SJCRH30 (cell line): ENCODE measurements around the gene PLLP. TPM values are rescaled to one million over a fixed set of nuclear protein-coding genes. Genes with fewer than 3 reads are reported as not detected.

Source experiments
- DNase-seq, 2 experiments: peaks; one replicate each; pipeline ENCODE4 v3.0.0-alpha.2; 2015 to 2020
- H3K27ac ChIP-seq: fragments of 250-450 bp; sonication (Bioruptor Pico); 2 replicates; pipeline ENCODE4 v1.5.1; 2020; ENCODE audit warnings: mild to moderate bottlenecking, moderate library complexity
- H3K27me3 ChIP-seq: fragments of 250-450 bp; sonication (Bioruptor Pico); 2 replicates; pipeline ENCODE4 v1.5.1; 2020; ENCODE audit warnings: mild to moderate bottlenecking, moderate library complexity
- H3K36me3 ChIP-seq: fragments of 250-450 bp; sonication (Bioruptor Pico); 2 replicates; pipeline ENCODE4 v1.5.1; 2020; ENCODE audit warnings: mild to moderate bottlenecking, moderate library complexity
- H3K4me1 ChIP-seq: fragments of 250-450 bp; sonication (Bioruptor Pico); 2 replicates; pipeline ENCODE4 v1.5.1; 2020; ENCODE audit warnings: mild to moderate bottlenecking, moderate library complexity
- H3K4me3 ChIP-seq: fragments of 250-450 bp; sonication (Bioruptor Pico); 2 replicates; pipeline ENCODE4 v1.5.1; 2020; ENCODE audit warnings: mild to moderate bottlenecking, moderate library complexity
- H3K9me3 ChIP-seq: fragments of 250-450 bp; sonication (Bioruptor Pico); replicated peaks from 2 replicates; pipeline ENCODE4 v1.5.1; 2020; ENCODE audit warnings: mild to moderate bottlenecking, moderate library complexity
- total RNA-seq: library from RNA; depleted of rRNA; stranded (reverse); fragments of >200 nt; shearing (Covaris generic); gene quantifications from 2 replicates; pipeline ENCODE4 v1.2.3, GENCODE V29; 2014

The PLLP gene
- total RNA-seq, 1 experiment from 2014 or later, result 0.49 TPM

- Histone ChIP-seq H3K27me3 (no peaks in the 10 kb centered on the region), H3K27ac (peak overlapping the region; percentile 15; the same call in 1 of the 2 replicates), H3K4me3 (peak overlapping the region; percentile 52), H3K9me3 (no peaks in the 10 kb centered on the region), H3K4me1 (peaks cover 3% of the 10 kb centered on the region; the same call in 1 of the 2 replicates), H3K36me3 (no peaks in the 10 kb centered on the region)
- peak; percentile 57 to 69 for DNase-seq
These were observed 24.1 kb downstream of the PLLP start for GRCh38 chr16:57260294-57260929.

GRCh38 chr16:57258910-57259475 is 25.5 kb downstream of the PLLP start:
- H3K27ac ChIP-seq, result no peak overlapping the region
- peaks cover 3% of the 10 kb centered on the region; the same call in 1 of the 2 replicates for H3K4me1 ChIP-seq
- no peaks in the 10 kb centered on the region for H3K36me3 ChIP-seq
- H3K9me3 ChIP-seq, result no peaks in the 10 kb centered on the region
- DNase-seq, result no peak
- no peaks in the 10 kb centered on the region for H3K27me3 ChIP-seq
- no peak overlapping the region for H3K4me3 ChIP-seq

DNA sequence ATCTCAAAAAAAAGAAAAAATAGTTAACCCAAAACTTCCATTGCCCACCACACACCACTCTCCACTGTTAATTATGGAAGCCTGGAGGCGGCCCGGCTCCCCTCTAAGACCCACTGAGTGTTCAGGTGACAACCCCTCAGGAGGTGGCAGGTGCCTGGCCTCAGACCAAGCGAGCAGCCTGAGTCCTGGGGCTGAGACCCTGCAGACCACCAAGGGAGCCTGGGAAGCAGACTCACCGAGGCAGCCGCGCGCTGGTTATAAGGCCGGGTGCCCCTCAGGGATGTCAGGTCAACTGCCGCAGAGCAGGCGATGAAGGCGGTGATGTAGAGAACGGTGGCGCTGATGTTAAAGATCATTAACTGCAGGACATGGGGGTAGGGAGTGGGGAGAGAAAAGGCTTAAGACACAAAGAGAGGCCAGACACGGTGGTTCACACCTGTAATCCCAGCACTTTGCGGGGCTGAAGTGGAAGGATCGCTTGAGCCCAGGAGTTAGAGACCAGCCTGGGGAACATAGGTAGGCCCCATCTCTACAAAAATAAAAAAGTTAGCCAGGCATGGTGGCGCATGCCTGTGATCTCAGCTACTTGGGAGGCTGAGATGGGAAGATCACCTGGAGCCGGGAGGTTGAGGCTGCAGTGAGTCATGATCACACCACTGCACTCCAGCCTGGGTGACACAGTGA is 26.1 kb downstream of the PLLP start:
- DNase-seq, result no peak
- no peaks in the 10 kb centered on the region for H3K27me3 ChIP-seq
- H3K4me3 ChIP-seq, result no peak overlapping the region
- H3K36me3 ChIP-seq, result no peaks in the 10 kb centered on the region
- H3K9me3 ChIP-seq, result no peaks in the 10 kb centered on the region
- peaks cover 3% of the 10 kb centered on the region; the same call in 1 of the 2 replicates for H3K4me1 ChIP-seq
- H3K27ac ChIP-seq, result no peak overlapping the region

DNA sequence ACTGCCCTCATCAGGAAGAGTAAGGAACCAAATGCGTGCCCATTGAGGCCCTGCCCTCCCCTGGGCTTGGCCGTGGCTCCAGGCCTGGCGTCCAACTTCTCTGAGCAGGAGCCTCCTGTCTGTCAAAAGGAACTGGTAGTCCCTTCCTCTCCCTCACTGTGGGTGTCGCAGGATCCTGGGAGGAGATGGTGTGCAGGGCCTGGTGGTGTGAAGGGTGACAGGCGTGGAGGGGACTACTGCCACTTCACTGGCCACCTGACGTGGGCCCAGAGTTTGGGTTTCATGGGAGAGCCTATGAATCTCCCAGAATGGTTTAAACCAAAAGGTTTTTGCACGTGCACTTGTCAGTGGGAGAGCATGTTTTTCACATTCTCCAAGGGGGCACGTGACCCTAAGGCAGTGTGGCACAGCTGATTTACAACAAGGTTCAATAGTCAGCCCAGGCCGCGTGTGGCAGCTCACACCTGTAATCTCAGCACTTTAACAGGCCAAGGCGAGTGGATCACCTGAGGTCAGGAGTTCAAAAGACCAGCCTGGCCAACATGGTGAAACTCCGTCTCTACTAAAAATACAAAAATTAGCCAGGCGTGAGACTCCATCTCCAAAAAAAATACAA is 26.9 kb downstream of the PLLP start:
- no peak overlapping the region for H3K4me3 ChIP-seq
- H3K36me3 ChIP-seq, result no peaks in the 10 kb centered on the region; the same call in none of the 2 replicates
- H3K27ac ChIP-seq, result no peak overlapping the region
- no peak for DNase-seq
- peaks cover 3% of the 10 kb centered on the region; the same call in 1 of the 2 replicates for H3K4me1 ChIP-seq
- H3K27me3 ChIP-seq, result no peaks in the 10 kb centered on the region
- H3K9me3 ChIP-seq, result no peaks in the 10 kb centered on the region

GRCh38 chr16:57256601-57257395 is 27.7 kb downstream of the PLLP start:
- Histone ChIP-seq H3K27ac (no peak overlapping the region), H3K9me3 (no peaks in the 10 kb centered on the region), H3K4me1 (peaks cover 3% of the 10 kb centered on the region; the same call in 1 of the 2 replicates), H3K27me3 (no peaks in the 10 kb centered on the region), H3K4me3 (no peak overlapping the region), H3K36me3 (peaks cover 5% of the 10 kb centered on the region)
- no peak for DNase-seq

DNA sequence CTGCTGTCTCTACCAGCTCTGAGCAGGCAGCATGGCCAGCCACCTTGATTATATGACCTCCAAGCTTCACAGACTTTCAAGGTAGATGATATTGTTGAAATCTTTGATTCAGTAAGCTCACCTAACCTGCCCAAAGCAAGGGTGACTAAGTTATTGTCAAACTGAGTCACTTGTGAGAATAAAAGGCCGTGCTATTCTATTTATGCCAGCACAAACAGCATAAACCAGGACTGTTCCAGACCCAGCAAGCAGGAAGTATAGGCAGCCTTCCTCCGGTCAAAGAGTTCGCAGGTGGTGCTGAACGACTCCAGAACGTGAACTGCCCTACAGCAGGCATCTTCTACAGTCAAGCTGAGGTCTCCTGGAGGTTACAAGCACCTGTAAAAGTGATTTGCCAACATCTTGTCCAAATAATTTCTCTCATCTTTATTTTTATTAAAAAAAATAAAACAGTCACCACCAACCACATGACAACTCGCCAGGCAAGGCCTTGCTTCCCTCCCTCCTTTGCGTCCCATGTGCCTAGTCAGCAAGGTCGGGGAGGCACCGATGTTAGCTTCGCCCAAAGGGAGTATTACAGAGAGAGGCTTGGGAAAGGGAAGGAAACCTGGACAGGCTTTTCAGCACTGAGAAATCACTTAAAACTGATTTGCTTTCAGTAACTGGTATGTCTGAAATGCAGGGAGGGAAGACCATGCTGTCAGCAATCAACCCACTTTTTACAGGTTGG is 28.6 kb downstream of the PLLP start:
- no peak overlapping the region for H3K4me3 ChIP-seq

GRCh38 chr16:57253466-57253865 is 31.0 kb downstream of the PLLP start:
- no peaks in the 10 kb centered on the region for H3K9me3 ChIP-seq
- H3K27ac ChIP-seq, result no peak overlapping the region
- H3K4me1 ChIP-seq, result no peaks in the 10 kb centered on the region
- DNase-seq, result no peak
- no peaks in the 10 kb centered on the region for H3K27me3 ChIP-seq
- no peak overlapping the region for H3K4me3 ChIP-seq
- H3K36me3 ChIP-seq, result peaks cover 19% of the 10 kb centered on the region

More for the DNA sequence above, 28.6 kb downstream of the PLLP start:
- H3K36me3 ChIP-seq, result peaks cover 11% of the 10 kb centered on the region
- no peaks in the 10 kb centered on the region for H3K27me3 ChIP-seq
- H3K4me1 ChIP-seq, result peaks cover 3% of the 10 kb centered on the region; the same call in 1 of the 2 replicates
- H3K9me3 ChIP-seq, result no peaks in the 10 kb centered on the region
- H3K27ac ChIP-seq, result no peak overlapping the region
- DNase-seq, result no peak

DNA sequence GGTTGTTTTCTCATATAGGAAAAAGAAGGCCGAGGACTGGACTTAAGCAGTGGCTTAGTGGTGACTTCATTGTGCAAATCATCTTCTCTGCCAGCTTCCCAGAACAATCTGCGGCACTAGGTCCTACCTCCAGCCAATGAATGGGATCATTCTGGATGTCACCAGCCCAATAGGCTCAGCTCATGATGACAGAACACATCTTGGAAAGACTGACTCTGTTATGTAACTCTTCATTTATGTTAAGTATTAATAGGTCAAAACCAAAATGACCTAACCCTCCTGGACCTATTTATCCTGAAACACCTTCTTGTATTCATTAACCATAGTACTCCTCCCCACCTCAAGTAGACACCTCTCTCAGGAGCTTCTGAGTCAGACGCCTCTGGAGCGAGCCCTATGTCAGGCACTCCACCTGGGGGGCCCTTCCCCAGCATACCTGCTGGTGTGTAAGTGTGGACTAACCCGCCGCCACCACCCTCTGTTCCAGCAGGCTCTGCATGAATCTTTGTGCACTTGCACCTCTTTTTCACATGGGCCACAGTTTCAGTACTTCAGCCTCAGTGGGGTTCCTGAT is 32.2 kb downstream of the PLLP start:
- peaks cover 20% of the 10 kb centered on the region for H3K36me3 ChIP-seq

GRCh38 chr16:57251352-57251751 is 33.1 kb downstream of the PLLP start:
- Histone ChIP-seq H3K27me3 (no peaks in the 10 kb centered on the region), H3K9me3 (no peaks in the 10 kb centered on the region), H3K4me1 (no peaks in the 10 kb centered on the region; the same call in 1 of the 2 replicates), H3K36me3 (peaks cover 20% of the 10 kb centered on the region), H3K27ac (no peak overlapping the region), H3K4me3 (no peak overlapping the region)
- no peak for DNase-seq

More for the DNA sequence above, 32.2 kb downstream of the PLLP start:
- H3K9me3 ChIP-seq, result no peaks in the 10 kb centered on the region
- H3K4me1 ChIP-seq, result no peaks in the 10 kb centered on the region
- H3K27ac ChIP-seq, result no peak overlapping the region
- H3K4me3 ChIP-seq, result no peak overlapping the region
- no peaks in the 10 kb centered on the region for H3K27me3 ChIP-seq
- DNase-seq, result no peak

DNA sequence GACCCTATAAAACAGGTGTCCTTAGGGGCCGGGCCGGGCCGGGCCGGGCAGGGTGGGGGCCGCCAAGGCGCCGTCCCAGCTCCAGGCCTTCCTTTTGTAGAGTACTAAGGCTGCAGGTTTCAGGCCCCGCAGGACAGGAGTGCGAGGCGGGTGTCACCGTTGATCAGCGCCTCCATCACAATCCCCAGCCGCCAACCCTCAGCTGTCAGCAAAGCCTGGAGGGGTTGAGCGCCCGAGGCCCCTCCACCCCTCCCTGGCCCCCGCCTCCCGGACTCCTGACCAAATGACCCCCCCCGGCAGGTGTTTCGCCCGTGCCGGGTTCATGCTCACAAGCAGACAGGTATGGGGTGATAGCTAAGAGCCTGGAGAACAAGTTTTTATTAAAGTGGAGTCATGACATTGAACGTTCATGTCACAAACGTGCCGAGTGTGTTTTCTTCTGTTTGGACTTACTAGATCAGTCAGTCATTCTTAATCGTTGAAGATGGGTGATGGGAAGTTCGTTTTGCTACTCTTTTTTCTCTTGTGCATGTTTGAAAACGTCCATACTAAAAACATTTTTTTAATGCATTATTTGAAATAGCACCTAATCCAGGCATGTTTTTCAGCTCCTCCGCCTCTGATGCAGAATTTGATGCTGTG is 38.9 kb downstream of the PLLP start:
- no peak for DNase-seq

GRCh38 chr16:57244767-57245471 is 39.6 kb downstream of the PLLP start, which contains the start of gene ARL2BP:
Gene ARL2BP, plus strand, starts transcription at chr16:57245259. Its CDS starts 109 bp downstream, at chr16:57245368.
- peak within 1 kb of the TSS; percentile 84 for H3K4me3 ChIP-seq
- H3K27me3 ChIP-seq, result no peaks in the 10 kb centered on the region
- peak within 1 kb of the TSS; percentile 64 for H3K27ac ChIP-seq
- peaks cover 8% of the 10 kb centered on the region for H3K36me3 ChIP-seq
- no peaks in the 10 kb centered on the region for H3K9me3 ChIP-seq
- peaks cover 5% of the 10 kb centered on the region for H3K4me1 ChIP-seq
- peak; percentile 99 for DNase-seq

More for the DNA sequence above, 38.9 kb downstream of the PLLP start:
- H3K36me3 ChIP-seq, result peaks cover 7% of the 10 kb centered on the region
- H3K27me3 ChIP-seq, result no peaks in the 10 kb centered on the region
- H3K27ac ChIP-seq, result peak overlapping the region; percentile 64
- H3K4me1 ChIP-seq, result peaks cover 5% of the 10 kb centered on the region
- H3K4me3 ChIP-seq, result peak overlapping the region; percentile 84
- no peaks in the 10 kb centered on the region for H3K9me3 ChIP-seq

- Histone ChIP-seq H3K27ac (peak overlapping the region; percentile 1; the same call in 1 of the 2 replicates), H3K4me1 (peaks cover 5% of the 10 kb centered on the region)
- no peak for DNase-seq
These were observed 40.1 kb downstream of the PLLP start for GRCh38 chr16:57244463-57244766.

More at GRCh38 chr16:57244463-57244766, 40.1 kb downstream of the PLLP start:
- peak overlapping the region; percentile 84 for H3K4me3 ChIP-seq
- no peaks in the 10 kb centered on the region for H3K27me3 ChIP-seq
- H3K36me3 ChIP-seq, result peaks cover 13% of the 10 kb centered on the region
- no peaks in the 10 kb centered on the region for H3K9me3 ChIP-seq
